ENCODE measurements around the gene LYPD6B.

Gene LYPD6B

DNA sequence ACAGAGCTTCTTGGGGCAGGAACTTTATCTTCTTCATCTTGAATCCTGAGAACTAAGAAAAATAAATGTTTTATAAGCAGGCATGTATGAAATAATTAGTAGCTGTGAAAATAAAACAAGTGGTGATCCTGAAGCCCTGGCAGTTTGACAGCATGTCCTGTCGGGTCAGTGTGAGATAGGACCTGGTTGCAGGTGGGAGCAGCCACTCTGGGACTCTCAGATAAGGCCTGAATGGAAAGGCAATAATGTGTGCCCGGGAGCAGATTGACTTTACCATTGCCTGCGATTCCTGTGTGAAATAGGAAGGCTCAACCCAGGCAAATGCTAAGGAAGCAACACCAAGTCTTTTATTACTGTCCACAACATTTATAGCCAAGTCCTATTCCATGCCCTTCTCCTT lies 132.4 kb downstream of the LYPD6B start:
- H3K4me1 Mint-ChIP-seq: peaks cover 5% of the 10 kb centered on the region
- H3K27me3 Mint-ChIP-seq: no peaks in the 10 kb centered on the region
- H3K4me3 Mint-ChIP-seq: no peak overlapping the region
- DNase-seq (ENCODE audit: low spot score in 2 of 2): no peak
- no peaks in the 10 kb centered on the region for H3K36me3 Mint-ChIP-seq (ENCODE audit: insufficient read depth)
- no peak overlapping the region for H3K27ac Mint-ChIP-seq (ENCODE audit: low read depth)
- H3K9me3 Mint-ChIP-seq: no peaks in the 10 kb centered on the region
- no peak for ATAC-seq (replicated peaks; ENCODE audit: extremely low read depth, poor library complexity, severe bottlenecking)

DNA sequence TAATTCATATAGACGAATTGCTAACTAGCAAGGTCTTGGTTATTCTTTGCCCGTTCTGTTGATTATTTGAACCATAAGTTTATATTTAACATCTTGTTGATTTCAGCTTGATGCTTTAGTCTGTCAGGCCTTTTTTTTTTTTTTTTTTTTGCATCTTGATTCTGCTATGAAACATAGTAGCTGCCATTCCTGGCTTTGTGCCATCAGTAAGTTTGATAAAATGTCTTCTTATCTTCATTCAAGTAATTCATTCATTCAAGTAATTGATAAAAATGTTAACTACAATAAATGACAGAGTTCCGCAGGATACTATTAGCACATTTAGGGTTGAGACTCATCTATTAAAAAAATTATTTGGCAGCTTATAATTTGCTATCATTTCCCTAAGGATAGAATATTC lies 134.7 kb downstream of the LYPD6B start:
- peaks cover 3% of the 10 kb centered on the region for H3K27me3 Mint-ChIP-seq
- H3K9me3 Mint-ChIP-seq: no peaks in the 10 kb centered on the region
- no peak for DNase-seq (ENCODE audit: low spot score in 2 of 2)
- H3K36me3 Mint-ChIP-seq (ENCODE audit: insufficient read depth): peaks cover 2% of the 10 kb centered on the region
- no peak overlapping the region for H3K27ac Mint-ChIP-seq (ENCODE audit: low read depth)
- H3K4me1 Mint-ChIP-seq: no peaks in the 10 kb centered on the region
- ATAC-seq (replicated peaks; ENCODE audit: extremely low read depth, poor library complexity, severe bottlenecking): no peak
- H3K4me3 Mint-ChIP-seq: no peak overlapping the region

- DNase-seq (ENCODE audit: low spot score in 2 of 2): no peak
- Mint-ChIP-seq H3K36me3 (ENCODE audit: insufficient read depth) (peaks cover 2% of the 10 kb centered on the region), H3K4me3 (no peak overlapping the region), H3K4me1 (no peaks in the 10 kb centered on the region), H3K27me3 (peaks cover 11% of the 10 kb centered on the region), H3K27ac (ENCODE audit: low read depth) (no peak overlapping the region), H3K9me3 (no peaks in the 10 kb centered on the region)
- no peak for ATAC-seq (replicated peaks; ENCODE audit: extremely low read depth, poor library complexity, severe bottlenecking)
These were observed 137.5 kb downstream of the LYPD6B start for GRCh38 chr2:149175956-149176355.

DNA sequence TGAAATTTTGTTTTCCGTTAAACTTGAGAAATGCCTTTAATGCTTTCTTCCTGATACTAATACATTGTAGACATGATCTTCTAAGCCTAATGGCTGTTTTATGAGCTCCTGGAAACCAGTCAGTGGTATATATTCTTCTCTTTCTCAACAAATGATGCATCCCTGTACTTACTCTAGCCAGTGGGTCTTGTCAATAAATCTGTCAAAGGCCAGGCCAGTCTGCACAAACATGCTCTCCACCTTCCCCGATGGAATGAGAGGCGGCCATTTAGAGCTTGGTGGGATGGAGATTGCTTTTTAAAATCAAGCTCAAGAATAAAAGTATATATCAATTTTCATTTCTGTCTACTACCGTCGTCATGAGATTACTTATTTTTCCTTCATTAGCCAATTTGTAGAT lies 140.1 kb downstream of the LYPD6B start:
- H3K4me3 Mint-ChIP-seq: no peak overlapping the region

DNA sequence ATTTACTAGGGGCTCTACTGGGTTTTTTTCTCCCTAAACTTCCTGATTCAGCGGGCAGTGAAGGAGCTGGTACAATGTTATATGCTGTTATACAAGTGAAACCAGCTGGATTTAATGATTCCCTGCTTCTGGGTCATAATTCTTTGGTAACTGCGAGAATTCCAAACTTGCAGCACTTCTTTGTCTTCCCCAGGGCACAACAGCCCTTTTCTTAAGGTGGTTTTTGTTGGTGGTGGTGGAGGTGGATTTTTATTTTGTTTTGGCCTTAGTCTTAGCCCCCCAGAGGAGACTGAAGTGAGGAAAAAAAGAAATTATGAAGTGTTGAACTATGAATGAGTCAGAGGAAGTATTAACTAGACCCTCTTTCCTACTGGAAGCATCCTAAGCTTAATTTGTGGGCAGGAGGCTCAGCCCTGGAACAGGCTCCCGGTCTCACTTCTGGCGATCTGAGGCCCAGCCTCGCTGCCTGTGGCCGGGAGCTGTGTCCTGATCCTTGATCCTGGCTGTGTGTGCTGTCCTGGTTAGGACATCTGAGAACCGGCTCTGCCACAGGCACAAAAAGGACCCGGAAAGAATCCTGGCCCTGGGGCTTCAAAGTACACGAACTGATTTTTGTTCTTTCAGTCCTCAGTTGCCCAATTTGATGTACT lies 141.9 kb downstream of the LYPD6B start:
- no peak for DNase-seq (ENCODE audit: low spot score in 2 of 2)
- Mint-ChIP-seq H3K27me3 (peaks cover 11% of the 10 kb centered on the region), H3K9me3 (no peaks in the 10 kb centered on the region), H3K4me1 (no peaks in the 10 kb centered on the region), H3K4me3 (no peak overlapping the region), H3K36me3 (ENCODE audit: insufficient read depth) (peaks cover 2% of the 10 kb centered on the region), H3K27ac (ENCODE audit: low read depth) (no peak overlapping the region)
- no peak for ATAC-seq (replicated peaks; ENCODE audit: extremely low read depth, poor library complexity, severe bottlenecking)

More for the DNA sequence above, 140.1 kb downstream of the LYPD6B start:
- no peaks in the 10 kb centered on the region for H3K9me3 Mint-ChIP-seq
- no peak overlapping the region for H3K27ac Mint-ChIP-seq (ENCODE audit: low read depth)
- H3K27me3 Mint-ChIP-seq: peaks cover 11% of the 10 kb centered on the region
- ATAC-seq (replicated peaks; ENCODE audit: extremely low read depth, poor library complexity, severe bottlenecking) (no peak), DNase-seq (ENCODE audit: low spot score in 2 of 2) (no peak)
- H3K36me3 Mint-ChIP-seq (ENCODE audit: insufficient read depth): peaks cover 2% of the 10 kb centered on the region
- no peaks in the 10 kb centered on the region for H3K4me1 Mint-ChIP-seq

GRCh38 chr2:149183187-149183586 lies 144.7 kb downstream of the LYPD6B start:
- Mint-ChIP-seq H3K4me3 (no peak overlapping the region), H3K9me3 (no peaks in the 10 kb centered on the region), H3K27ac (ENCODE audit: low read depth) (no peak overlapping the region), H3K27me3 (peaks cover 8% of the 10 kb centered on the region), H3K4me1 (no peaks in the 10 kb centered on the region), H3K36me3 (ENCODE audit: insufficient read depth) (no peaks in the 10 kb centered on the region)
- ATAC-seq (replicated peaks; ENCODE audit: extremely low read depth, poor library complexity, severe bottlenecking): no peak
- no peak for DNase-seq (ENCODE audit: low spot score in 2 of 2)

GRCh38 chr2:149184991-149185390 lies 146.5 kb downstream of the LYPD6B start:
- no peak for ATAC-seq (replicated peaks; ENCODE audit: extremely low read depth, poor library complexity, severe bottlenecking)
- H3K27ac Mint-ChIP-seq (ENCODE audit: low read depth): no peak overlapping the region

DNA sequence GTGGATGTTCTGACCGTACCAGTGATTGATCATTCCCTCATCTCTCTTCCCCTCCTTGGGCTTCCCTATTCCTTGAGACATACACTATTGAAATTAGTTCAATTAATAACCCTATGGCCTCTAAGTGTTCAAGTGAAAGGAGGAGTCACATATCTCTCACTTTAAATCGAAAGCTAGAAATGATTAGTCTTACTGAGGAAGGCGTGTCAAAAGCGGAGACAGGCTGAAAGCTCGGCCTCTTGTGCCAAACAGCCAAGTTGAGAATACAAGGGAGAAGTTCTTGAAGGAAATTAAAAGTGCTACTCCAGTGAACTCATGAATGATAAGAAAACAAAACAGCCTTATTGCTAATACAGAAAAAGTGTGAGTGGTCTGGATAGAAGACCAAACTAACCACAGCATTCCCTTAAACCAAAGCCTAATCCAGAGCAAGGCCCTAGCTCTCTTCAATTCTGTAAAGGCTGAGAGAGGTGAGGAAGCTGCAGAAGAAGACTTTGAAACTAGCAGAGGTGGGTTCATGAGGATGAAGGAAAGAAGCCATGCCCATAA lies 147.5 kb downstream of the LYPD6B start:
- DNase-seq (ENCODE audit: low spot score in 2 of 2) (no peak), ATAC-seq (replicated peaks; ENCODE audit: extremely low read depth, poor library complexity, severe bottlenecking) (no peak)
- Mint-ChIP-seq H3K36me3 (ENCODE audit: insufficient read depth) (no peaks in the 10 kb centered on the region), H3K4me3 (no peak overlapping the region), H3K9me3 (no peaks in the 10 kb centered on the region), H3K27ac (ENCODE audit: low read depth) (no peak overlapping the region), H3K4me1 (no peaks in the 10 kb centered on the region), H3K27me3 (no peaks in the 10 kb centered on the region)

More at GRCh38 chr2:149184991-149185390, 146.5 kb downstream of the LYPD6B start:
- Mint-ChIP-seq H3K27me3 (no peaks in the 10 kb centered on the region), H3K4me1 (no peaks in the 10 kb centered on the region), H3K36me3 (ENCODE audit: insufficient read depth) (no peaks in the 10 kb centered on the region), H3K4me3 (no peak overlapping the region), H3K9me3 (no peaks in the 10 kb centered on the region)
- no peak for DNase-seq (ENCODE audit: low spot score in 2 of 2)

DNA sequence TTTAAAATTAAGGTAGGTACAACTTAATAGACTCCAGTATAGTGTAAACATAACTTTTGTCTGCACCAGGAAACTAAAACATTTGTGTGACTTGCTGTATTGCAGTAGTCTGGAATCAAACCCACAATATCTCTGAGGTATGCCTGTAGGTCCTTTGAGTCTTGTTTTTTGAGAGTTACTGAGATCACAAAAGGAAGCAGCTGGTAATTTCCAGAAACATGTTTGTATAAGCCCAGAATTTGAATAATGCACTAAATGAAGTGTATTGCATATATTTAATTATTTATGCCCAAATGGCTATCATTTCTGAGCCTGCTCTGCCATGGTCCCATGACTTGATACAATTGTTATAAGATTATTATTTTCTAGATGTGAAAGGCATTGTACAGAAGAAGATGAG lies 148.6 kb downstream of the LYPD6B start:
- DNase-seq (ENCODE audit: low spot score in 2 of 2) (no peak), ATAC-seq (replicated peaks; ENCODE audit: extremely low read depth, poor library complexity, severe bottlenecking) (no peak)
- Mint-ChIP-seq H3K27ac (ENCODE audit: low read depth) (no peak overlapping the region), H3K4me1 (no peaks in the 10 kb centered on the region), H3K4me3 (no peak overlapping the region), H3K9me3 (no peaks in the 10 kb centered on the region), H3K27me3 (no peaks in the 10 kb centered on the region), H3K36me3 (ENCODE audit: insufficient read depth) (no peaks in the 10 kb centered on the region)

- no peak overlapping the region for H3K27ac Mint-ChIP-seq (ENCODE audit: low read depth)
- no peaks in the 10 kb centered on the region for H3K9me3 Mint-ChIP-seq
- no peaks in the 10 kb centered on the region for H3K36me3 Mint-ChIP-seq (ENCODE audit: insufficient read depth)
- no peak for DNase-seq (ENCODE audit: low spot score in 2 of 2)
- no peak for ATAC-seq (replicated peaks; ENCODE audit: extremely low read depth, poor library complexity, severe bottlenecking)
- no peak overlapping the region for H3K4me3 Mint-ChIP-seq
- no peaks in the 10 kb centered on the region for H3K27me3 Mint-ChIP-seq
- no peaks in the 10 kb centered on the region for H3K4me1 Mint-ChIP-seq
These were observed 149.8 kb downstream of the LYPD6B start for GRCh38 chr2:149188291-149188690.

GRCh38 chr2:149189769-149190168 lies 151.3 kb downstream of the LYPD6B start:
- Mint-ChIP-seq H3K27me3 (no peaks in the 10 kb centered on the region), H3K9me3 (no peaks in the 10 kb centered on the region), H3K4me3 (no peak overlapping the region), H3K36me3 (ENCODE audit: insufficient read depth) (no peaks in the 10 kb centered on the region), H3K27ac (ENCODE audit: low read depth) (no peak overlapping the region), H3K4me1 (no peaks in the 10 kb centered on the region)
- no peak for ATAC-seq (replicated peaks; ENCODE audit: extremely low read depth, poor library complexity, severe bottlenecking)
- no peak for DNase-seq (ENCODE audit: low spot score in 2 of 2)

DNA sequence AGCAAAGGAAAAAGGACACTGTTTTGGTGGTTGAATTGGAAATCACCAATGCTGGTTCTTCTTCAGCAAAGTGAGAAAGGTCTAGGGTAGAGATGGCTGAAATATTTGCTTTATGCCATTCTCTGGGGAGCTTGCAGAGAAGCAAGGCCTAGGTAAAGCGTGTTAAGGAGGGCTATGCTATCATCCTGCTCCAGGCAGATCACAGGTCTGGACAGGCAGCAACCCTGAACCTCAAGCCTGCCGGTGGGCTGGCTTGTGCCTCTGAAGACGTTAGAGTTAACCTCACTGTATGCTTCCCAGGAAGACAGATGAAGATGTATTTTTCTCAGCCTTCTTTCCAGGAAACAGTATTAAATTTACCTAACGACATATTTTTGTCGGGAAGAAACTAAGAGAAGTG lies 153.4 kb downstream of the LYPD6B start:
- DNase-seq (ENCODE audit: low spot score in 2 of 2) (no peak), ATAC-seq (replicated peaks; ENCODE audit: extremely low read depth, poor library complexity, severe bottlenecking) (no peak)
- Mint-ChIP-seq H3K9me3 (no peaks in the 10 kb centered on the region), H3K27me3 (no peaks in the 10 kb centered on the region), H3K4me1 (no peaks in the 10 kb centered on the region), H3K4me3 (no peak overlapping the region), H3K36me3 (ENCODE audit: insufficient read depth) (no peaks in the 10 kb centered on the region), H3K27ac (ENCODE audit: low read depth) (no peak overlapping the region)

DNA sequence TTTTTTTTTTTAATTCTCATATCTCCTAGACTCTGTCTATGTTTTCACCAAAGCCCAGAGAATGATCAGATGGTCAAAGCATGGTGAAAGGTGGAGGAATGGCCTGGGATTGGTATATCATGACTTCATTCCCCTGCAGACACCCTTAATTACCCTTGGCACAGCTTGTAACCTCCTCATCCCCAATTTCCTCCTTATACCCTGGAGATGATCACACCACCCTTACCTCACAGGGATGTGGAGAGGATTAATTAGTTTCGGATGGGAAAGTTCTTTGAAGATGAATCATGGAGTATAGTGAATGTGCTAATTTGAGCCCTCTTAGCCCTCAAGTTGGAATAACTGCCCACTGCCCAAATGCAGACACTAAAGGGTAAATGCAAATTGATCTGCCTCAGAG lies 153.9 kb downstream of the LYPD6B start:
- Mint-ChIP-seq H3K27me3 (no peaks in the 10 kb centered on the region), H3K4me3 (no peak overlapping the region), H3K27ac (ENCODE audit: low read depth) (no peak overlapping the region), H3K36me3 (ENCODE audit: insufficient read depth) (no peaks in the 10 kb centered on the region), H3K9me3 (no peaks in the 10 kb centered on the region), H3K4me1 (no peaks in the 10 kb centered on the region)
- ATAC-seq (replicated peaks; ENCODE audit: extremely low read depth, poor library complexity, severe bottlenecking): no peak
- no peak for DNase-seq (ENCODE audit: low spot score in 2 of 2)
